Measurements from ENCODE around the gene CYBRD1.

CYBRD1 gene

GRCh38 chr2:171602352-171602751 is 80.1 kb downstream of the CYBRD1 start:
- no peak for DNase-seq (ENCODE audit: low read depth, low spot score)

All from brain pericyte (primary cell).